Neural progenitor cell (in vitro differentiated cells): ENCODE data around the gene CUL1. TPM values are rescaled to one million over a fixed set of nuclear protein-coding genes. Genes with fewer than 3 reads are reported as not detected.
A peak's percentile ranks its signal among the peaks of the same experiment; 100 is the strongest.

ENCODE experiments used
- DNase-seq: peaks from one replicate; pipeline ENCODE4 v3.0.0-alpha.2; 2016; ENCODE audit warnings: low spot score
- H2AFZ ChIP-seq: fragments of 200-600 bp; sonication (generic); replicated peaks from 2 replicates; pipeline ENCODE4 v1.6.1; 2016; ENCODE audit warnings: antibody characterized with exemption
- H3F3A ChIP-seq: fragments of 200-600 bp; sonication (generic); 2 replicates; pipeline ENCODE4 v1.6.1; 2016; ENCODE audit warnings: antibody characterized with exemption, low read depth
- H3K27ac ChIP-seq: fragments of 200-600 bp; sonication (generic); 2 replicates; pipeline ENCODE4 v1.5.1; 2016; ENCODE audit warnings: mild to moderate bottlenecking
- H3K27me3 ChIP-seq: fragments of 200-600 bp; sonication (generic); 2 replicates; pipeline ENCODE4 v1.6.1; 2016; ENCODE audit warnings: mild to moderate bottlenecking, moderate library complexity
- H3K36me3 ChIP-seq: fragments of 200-600 bp; sonication (generic); 2 replicates; pipeline ENCODE4 v1.5.1; 2016
- H3K4me1 ChIP-seq: fragments of 200-600 bp; sonication (generic); 2 replicates; pipeline ENCODE4 v1.6.1; 2016; ENCODE audit warnings: mixed run types
- H3K4me2 ChIP-seq: fragments of 200-600 bp; sonication (generic); 2 replicates; pipeline ENCODE4 v1.6.1; 2016
- H3K4me3 ChIP-seq: fragments of 200-600 bp; sonication (generic); 2 replicates; pipeline ENCODE4 v1.5.1; 2016
- H3K79me2 ChIP-seq: fragments of 200-600 bp; sonication (generic); 2 replicates; pipeline ENCODE4 v1.6.1; 2016; ENCODE audit warnings: low read depth
- H3K9ac ChIP-seq: fragments of 200-600 bp; sonication (generic); 2 replicates; pipeline ENCODE4 v1.6.1; 2016
- H3K9me3 ChIP-seq: fragments of 200-600 bp; sonication (generic); 2 replicates; pipeline ENCODE4 v1.5.1; 2016; ENCODE audit warnings: low read depth
- H4K20me1 ChIP-seq: fragments of 200-600 bp; sonication (generic); 2 replicates; pipeline ENCODE4 v1.6.1; 2016; ENCODE audit warnings: low read depth
- H3K27ac Mint-ChIP-seq: 3 replicates; pipeline ENCODE4 v1.8.0; 2021; ENCODE audit warnings: mixed read lengths
- H3K27me3 Mint-ChIP-seq: 2 replicates; pipeline ENCODE4 v1.8.0; 2022; ENCODE audit warnings: low read depth, mild to moderate bottlenecking, inconsistent platforms, moderate library complexity, mixed read lengths; ENCODE audit not compliant: insufficient read depth
- H3K36me3 Mint-ChIP-seq: 3 replicates; pipeline ENCODE4 v1.8.0; 2021; ENCODE audit warnings: mixed read lengths
- H3K4me1 Mint-ChIP-seq: 3 replicates; pipeline ENCODE4 v1.8.0; 2021; ENCODE audit warnings: mixed read lengths
- H3K4me3 Mint-ChIP-seq: 3 replicates; pipeline ENCODE4 v1.8.0; 2021; ENCODE audit warnings: mild to moderate bottlenecking, moderate library complexity, mixed read lengths
- H3K9me3 Mint-ChIP-seq: 3 replicates; pipeline ENCODE4 v1.8.0; 2020; ENCODE audit warnings: mixed read lengths
- EZH2 ChIP-seq: fragments of 200-600 bp; sonication (generic); IDR thresholded peaks from 2 replicates; pipeline ENCODE4 v1.6.1; 2017; ENCODE audit warnings: antibody characterized with exemption, mild to moderate bottlenecking, moderate library complexity
- EZH2phosphoT487 ChIP-seq: fragments of 200-600 bp; sonication (generic); IDR thresholded peaks from 2 replicates; pipeline ENCODE4 v1.6.1; 2017; ENCODE audit warnings: antibody characterized with exemption
- total RNA-seq: library from RNA; depleted of rRNA; stranded (reverse); fragments of >200 nt; gene quantifications from 2 replicates; pipeline ENCODE4 v1.2.3, GENCODE V29; 2015; ENCODE audit warnings: low replicate concordance
- TF ChIP-seq, protein P1 (sequence below): fragments of 200-600 bp; sonication (generic); IDR thresholded peaks from 2 replicates; pipeline ENCODE4 v1.5.1; 2017; ENCODE audit warnings: antibody characterized with exemption, mild to moderate bottlenecking

CUL1 gene
- total RNA-seq, 1 donor from 2014 or later = 89.3 TPM

DNA sequence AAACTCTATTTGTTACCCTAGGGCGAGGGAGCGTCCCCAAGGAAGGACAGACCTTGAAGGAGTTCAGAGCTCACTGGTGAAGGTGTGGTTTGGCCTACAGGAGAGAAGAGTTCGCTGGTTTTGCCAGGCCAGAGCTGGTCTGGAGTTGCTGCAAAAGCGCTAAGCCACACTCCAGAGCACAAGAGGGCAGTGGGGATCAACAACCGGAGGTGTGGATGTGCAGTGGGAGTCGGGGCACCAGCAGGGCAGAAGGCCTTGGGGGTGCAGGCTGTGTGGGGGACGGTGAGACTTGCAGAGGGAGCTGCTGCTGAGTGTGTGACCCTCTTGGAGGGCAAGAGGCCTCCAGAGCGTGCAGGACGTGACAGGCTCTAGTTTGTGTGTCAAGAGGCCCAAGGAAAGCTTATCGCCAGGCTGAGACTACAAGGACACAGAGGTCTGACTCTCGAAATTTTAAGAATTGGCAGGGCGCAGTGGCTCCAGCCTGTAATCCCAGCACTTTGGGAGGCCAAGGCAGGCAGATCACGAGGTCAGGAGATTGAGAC lies 14.3 kb upstream of the CUL1 start:
- Mint-ChIP-seq H3K27ac (no peak overlapping the region), H3K4me1 (no peaks in the 10 kb centered on the region), H3K4me3 (no peak overlapping the region), H3K36me3 (no peaks in the 10 kb centered on the region), H3K27me3 (peaks cover 3% of the 10 kb centered on the region), H3K9me3 (peaks cover 15% of the 10 kb centered on the region)
- H3F3A ChIP-seq = no peaks in the 10 kb centered on the region
- H3K27ac ChIP-seq = no peak overlapping the region
- TF ChIP-seq, protein P1, sequence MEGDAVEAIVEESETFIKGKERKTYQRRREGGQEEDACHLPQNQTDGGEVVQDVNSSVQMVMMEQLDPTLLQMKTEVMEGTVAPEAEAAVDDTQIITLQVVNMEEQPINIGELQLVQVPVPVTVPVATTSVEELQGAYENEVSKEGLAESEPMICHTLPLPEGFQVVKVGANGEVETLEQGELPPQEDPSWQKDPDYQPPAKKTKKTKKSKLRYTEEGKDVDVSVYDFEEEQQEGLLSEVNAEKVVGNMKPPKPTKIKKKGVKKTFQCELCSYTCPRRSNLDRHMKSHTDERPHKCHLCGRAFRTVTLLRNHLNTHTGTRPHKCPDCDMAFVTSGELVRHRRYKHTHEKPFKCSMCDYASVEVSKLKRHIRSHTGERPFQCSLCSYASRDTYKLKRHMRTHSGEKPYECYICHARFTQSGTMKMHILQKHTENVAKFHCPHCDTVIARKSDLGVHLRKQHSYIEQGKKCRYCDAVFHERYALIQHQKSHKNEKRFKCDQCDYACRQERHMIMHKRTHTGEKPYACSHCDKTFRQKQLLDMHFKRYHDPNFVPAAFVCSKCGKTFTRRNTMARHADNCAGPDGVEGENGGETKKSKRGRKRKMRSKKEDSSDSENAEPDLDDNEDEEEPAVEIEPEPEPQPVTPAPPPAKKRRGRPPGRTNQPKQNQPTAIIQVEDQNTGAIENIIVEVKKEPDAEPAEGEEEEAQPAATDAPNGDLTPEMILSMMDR = no peak
- TF ChIP-seq EZH2phosphoT487 = no peak
- no peak for TF ChIP-seq EZH2
- no peaks in the 10 kb centered on the region for H3K27me3 ChIP-seq
- H3K4me3 ChIP-seq = no peak overlapping the region
- no peak overlapping the region for H2AFZ ChIP-seq
- H3K36me3 ChIP-seq = peaks cover 3% of the 10 kb centered on the region
- H4K20me1 ChIP-seq = no peaks in the 10 kb centered on the region
- H3K9me3 ChIP-seq = no peaks in the 10 kb centered on the region
- no peak for DNase-seq
- H3K4me1 ChIP-seq = no peaks in the 10 kb centered on the region
- no peaks in the 10 kb centered on the region for H3K79me2 ChIP-seq
- no peak overlapping the region for H3K4me2 ChIP-seq
- no peak overlapping the region for H3K9ac ChIP-seq

DNA sequence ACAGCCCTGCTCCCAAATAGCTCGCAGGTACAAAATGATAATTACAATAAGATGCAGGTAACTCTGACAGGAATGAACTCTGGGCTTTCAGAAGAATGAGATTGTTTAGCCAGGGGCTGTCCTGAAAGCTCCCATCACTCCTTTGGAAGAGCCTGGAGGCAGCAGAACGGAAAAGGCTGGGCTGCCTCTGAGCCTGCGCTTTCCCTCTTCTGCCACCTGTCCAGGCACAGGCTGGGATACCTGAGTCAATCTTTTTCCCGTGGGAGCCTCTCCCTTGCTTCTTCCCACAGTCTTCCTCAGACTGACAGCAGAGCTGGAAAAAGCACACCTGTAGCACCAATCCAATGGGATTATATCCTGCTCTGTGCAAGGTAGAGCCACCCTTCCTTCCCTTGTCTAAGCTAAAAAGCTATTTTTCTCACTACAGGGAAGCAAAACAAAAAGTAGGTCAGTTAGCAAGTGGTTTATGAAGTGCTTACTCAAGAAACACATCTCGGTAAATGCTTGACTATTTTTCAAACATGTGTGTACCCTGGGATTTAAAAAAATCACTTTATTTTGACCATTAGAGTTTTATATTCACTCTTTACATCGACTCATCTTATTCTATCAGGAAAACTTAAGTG lies 12.3 kb upstream of the CUL1 start:
- no peaks in the 10 kb centered on the region for H3K79me2 ChIP-seq
- Mint-ChIP-seq H3K27ac (no peak overlapping the region), H3K4me1 (no peaks in the 10 kb centered on the region), H3K36me3 (no peaks in the 10 kb centered on the region), H3K4me3 (no peak overlapping the region), H3K9me3 (peaks cover 15% of the 10 kb centered on the region), H3K27me3 (peaks cover 3% of the 10 kb centered on the region)
- H2AFZ ChIP-seq = peak overlapping the region; percentile 51
- peaks cover 3% of the 10 kb centered on the region for H3K36me3 ChIP-seq
- H3F3A ChIP-seq = no peaks in the 10 kb centered on the region
- no peak for DNase-seq
- no peaks in the 10 kb centered on the region for H4K20me1 ChIP-seq
- H3K9me3 ChIP-seq = no peaks in the 10 kb centered on the region
- H3K27me3 ChIP-seq = no peaks in the 10 kb centered on the region
- H3K4me1 ChIP-seq = no peaks in the 10 kb centered on the region
- no peak overlapping the region for H3K4me2 ChIP-seq
- no peak overlapping the region for H3K4me3 ChIP-seq
- no peak overlapping the region for H3K9ac ChIP-seq
- H3K27ac ChIP-seq = no peak overlapping the region
- no peak for TF ChIP-seq EZH2phosphoT487
- TF ChIP-seq, protein P1 = no peak
- TF ChIP-seq EZH2 = no peak

DNA sequence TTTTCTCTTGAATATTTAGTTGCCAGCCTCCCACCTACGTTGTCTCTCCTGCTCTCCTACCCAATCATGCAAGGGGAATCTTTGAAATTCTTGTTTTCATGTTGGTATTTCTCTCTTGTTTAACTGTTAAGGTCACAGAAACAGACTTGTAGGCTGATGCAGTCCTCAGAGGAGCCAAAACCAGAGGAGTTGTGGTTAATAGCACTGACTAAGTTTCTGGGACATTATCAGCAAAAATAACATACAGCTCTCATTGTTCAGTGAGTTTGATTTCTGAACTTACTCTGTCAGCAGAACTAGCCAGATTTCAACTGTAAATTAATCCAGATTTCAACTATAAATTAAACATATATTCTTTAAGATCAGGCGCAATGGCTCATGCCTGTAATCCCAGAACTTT lies 11.1 kb upstream of the CUL1 start:
- no peak overlapping the region for H3K4me3 Mint-ChIP-seq
- Histone ChIP-seq H3K4me2 (no peak overlapping the region), H3K9me3 (no peaks in the 10 kb centered on the region), H3K27me3 (no peaks in the 10 kb centered on the region), H3F3A (no peaks in the 10 kb centered on the region), H3K4me1 (no peaks in the 10 kb centered on the region), H3K79me2 (no peaks in the 10 kb centered on the region), H3K36me3 (no peaks in the 10 kb centered on the region), H3K9ac (no peak overlapping the region), H2AFZ (no peak overlapping the region), H3K27ac (no peak overlapping the region), H4K20me1 (no peaks in the 10 kb centered on the region), H3K4me3 (no peak overlapping the region)
- DNase-seq = no peak
- peaks cover 7% of the 10 kb centered on the region for H3K9me3 Mint-ChIP-seq
- TF ChIP-seq EZH2phosphoT487 (no peak), EZH2 (no peak)
- TF ChIP-seq, protein P1 = no peak
- H3K4me1 Mint-ChIP-seq = no peaks in the 10 kb centered on the region
- no peaks in the 10 kb centered on the region for H3K36me3 Mint-ChIP-seq
- no peaks in the 10 kb centered on the region for H3K27me3 Mint-ChIP-seq
- H3K27ac Mint-ChIP-seq = no peak overlapping the region
